NCI-H748 (cell line): Measurements from ENCODE around the gene CFTR.
A peak's percentile ranks its signal among the peaks of the same experiment; 100 is the strongest.
"Not testable (repeated sequence)": the region's sequence is repeated elsewhere in the genome, so short reads cannot be mapped to it uniquely, and the experiment has no call there.

ENCODE experiments used
- DNase-seq: peaks from one replicate; lab custom pipeline; 2025; ENCODE audit not compliant: unreplicated experiment; lab: John Stamatoyannopoulos, UW

Gene CFTR

GRCh38 chr7:117682681-117683385, 203.0 kb downstream of the CFTR start:
- peak; percentile 46 for DNase-seq

- peak; percentile 46 for DNase-seq
These were observed 203.8 kb downstream of the CFTR start for GRCh38 chr7:117683430-117684175.

GRCh38 chr7:117685795-117686194, 206.0 kb downstream of the CFTR start:
- DNase-seq, result no peak

- DNase-seq, result no peak
These were observed 206.6 kb downstream of the CFTR start for GRCh38 chr7:117686311-117686935.

- DNase-seq, result no peak
These were observed 208.3 kb downstream of the CFTR start for GRCh38 chr7:117688126-117688525.

GRCh38 chr7:117689406-117689805, 209.6 kb downstream of the CFTR start:
- DNase-seq, result no peak

- DNase-seq, result no peak
These were observed 210.3 kb downstream of the CFTR start for GRCh38 chr7:117690147-117690546.

- DNase-seq, result no peak
These were observed 212.5 kb downstream of the CFTR start for GRCh38 chr7:117692338-117692737.

- no peak for DNase-seq
These were observed 218.2 kb downstream of the CFTR start for GRCh38 chr7:117698018-117698417.

GRCh38 chr7:117704063-117704462, 224.2 kb downstream of the CFTR start:
- DNase-seq, result peak; percentile 14

- no peak for DNase-seq
These were observed 225.8 kb downstream of the CFTR start for GRCh38 chr7:117705630-117706029.

GRCh38 chr7:117706210-117706609, 226.4 kb downstream of the CFTR start:
- DNase-seq, result no peak

GRCh38 chr7:117707080-117707479, 227.3 kb downstream of the CFTR start:
- DNase-seq, result no peak

- not testable (repeated sequence) for DNase-seq
These were observed 228.3 kb downstream of the CFTR start for GRCh38 chr7:117708173-117708572.

- DNase-seq, result no peak
These were observed 231.7 kb downstream of the CFTR start for GRCh38 chr7:117711556-117711955.

- peak; percentile 79 for DNase-seq
These were observed 236.1 kb downstream of the CFTR start for GRCh38 chr7:117715784-117716445.

- no peak for DNase-seq
These were observed 237.0 kb downstream of the CFTR start for GRCh38 chr7:117716707-117717299.

GRCh38 chr7:117717357-117717756, 237.5 kb downstream of the CFTR start:
- DNase-seq, result no peak
